ACC112 (cell line): ENCODE results near the gene BET1L.

Experiments
- H2AFZ ChIP-seq: fragments of 200-600 bp; sonication (generic); one replicate; pipeline ENCODE4 v1.6.0; 2017; ENCODE audit warnings: antibody characterized with exemption, low read length; ENCODE audit not compliant: unreplicated experiment
- H3K27ac ChIP-seq: fragments of 200-600 bp; sonication (generic); 2 replicates; pipeline ENCODE4 v1.5.1; 2014; ENCODE audit warnings: low read depth, mild to moderate bottlenecking, antibody characterized with exemption, low read length, moderate library complexity
- H3K27me3 ChIP-seq: fragments of 200-600 bp; sonication (generic); 2 replicates; pipeline ENCODE4 v1.6.1; 2014; ENCODE audit warnings: mild to moderate bottlenecking, antibody characterized with exemption, low read length, moderate library complexity, mixed read lengths; ENCODE audit not compliant: insufficient read depth
- H3K36me3 ChIP-seq: fragments of 200-600 bp; sonication (generic); 2 replicates; pipeline ENCODE4 v1.6.1; 2016; ENCODE audit warnings: mild to moderate bottlenecking, antibody characterized with exemption, low read length, moderate library complexity, mixed read lengths; ENCODE audit not compliant: insufficient read depth
- H3K4me1 ChIP-seq: fragments of 200-600 bp; sonication (generic); one replicate; pipeline ENCODE4 v1.6.1; 2016; ENCODE audit warnings: low read length, mixed read lengths; ENCODE audit not compliant: insufficient read depth, unreplicated experiment, control insufficient read depth
- H3K4me3 ChIP-seq: fragments of 200-600 bp; sonication (generic); 2 replicates; pipeline ENCODE4 v1.5.1; 2014; ENCODE audit warnings: mild to moderate bottlenecking, low read depth, low read length
- H3K79me2 ChIP-seq: fragments of 200-600 bp; sonication (generic); one replicate; pipeline ENCODE4 v1.6.0; 2016; ENCODE audit warnings: low read length; ENCODE audit not compliant: control insufficient read depth, unreplicated experiment, insufficient read depth

BET1L gene

GRCh38 chr11:210122-210802 is 3.1 kb upstream of the BET1L start:
- peaks cover 31% of the 10 kb centered on the region for H3K4me1 ChIP-seq
- peak overlapping the region; percentile 91 for H3K4me3 ChIP-seq
- no peaks in the 10 kb centered on the region for H3K27me3 ChIP-seq
- peaks cover 32% of the 10 kb centered on the region; the same call in 1 of the 2 replicates for H3K36me3 ChIP-seq
- no peak overlapping the region for H2AFZ ChIP-seq
- H3K79me2 ChIP-seq = peaks cover 63% of the 10 kb centered on the region
- H3K27ac ChIP-seq = peak overlapping the region; percentile 98

- Histone ChIP-seq H3K4me1 (peaks cover 33% of the 10 kb centered on the region), H3K27me3 (no peaks in the 10 kb centered on the region), H3K79me2 (peaks cover 69% of the 10 kb centered on the region), H3K27ac (peak overlapping the region; percentile 98), H2AFZ (no peak overlapping the region), H3K36me3 (peaks cover 36% of the 10 kb centered on the region; the same call in 1 of the 2 replicates), H3K4me3 (peak overlapping the region; percentile 91)
Measured at GRCh38 chr11:209275-210121, 2.3 kb upstream of the BET1L start.

GRCh38 chr11:208917-209260 is 1.7 kb upstream of the BET1L start:
- H3K4me3 ChIP-seq = peak overlapping the region; percentile 91
- peak overlapping the region; percentile 98 for H3K27ac ChIP-seq
- no peaks in the 10 kb centered on the region for H3K27me3 ChIP-seq
- no peak overlapping the region for H2AFZ ChIP-seq
- H3K4me1 ChIP-seq = peaks cover 33% of the 10 kb centered on the region
- H3K79me2 ChIP-seq = peaks cover 69% of the 10 kb centered on the region
- peaks cover 33% of the 10 kb centered on the region; the same call in 1 of the 2 replicates for H3K36me3 ChIP-seq

GRCh38 chr11:208181-208916 is 1.1 kb upstream of the BET1L start:
- Histone ChIP-seq H2AFZ (no peak overlapping the region), H3K27me3 (no peaks in the 10 kb centered on the region), H3K79me2 (peaks cover 69% of the 10 kb centered on the region), H3K27ac (peak overlapping the region; percentile 98), H3K4me1 (peaks cover 33% of the 10 kb centered on the region), H3K4me3 (peak overlapping the region; percentile 91), H3K36me3 (peaks cover 32% of the 10 kb centered on the region; the same call in 1 of the 2 replicates)

GRCh38 chr11:207863-208180 is 623 bp upstream of the BET1L start:
- H3K27me3 ChIP-seq = no peaks in the 10 kb centered on the region
- H3K79me2 ChIP-seq = peaks cover 69% of the 10 kb centered on the region
- H2AFZ ChIP-seq = peak overlapping the region; percentile 45
- H3K4me3 ChIP-seq = peak overlapping the region; percentile 91
- H3K4me1 ChIP-seq = peaks cover 33% of the 10 kb centered on the region
- H3K36me3 ChIP-seq = peaks cover 29% of the 10 kb centered on the region; the same call in 1 of the 2 replicates
- H3K27ac ChIP-seq = peak overlapping the region; percentile 98

- peaks cover 59% of the 10 kb centered on the region for H3K79me2 ChIP-seq
- H3K27me3 ChIP-seq = no peaks in the 10 kb centered on the region
- H3K27ac ChIP-seq = peak overlapping the region; percentile 98
- peaks cover 33% of the 10 kb centered on the region for H3K4me1 ChIP-seq
- H2AFZ ChIP-seq = no peak overlapping the region
- peak overlapping the region; percentile 91 for H3K4me3 ChIP-seq
- peaks cover 20% of the 10 kb centered on the region; the same call in 1 of the 2 replicates for H3K36me3 ChIP-seq
Measured at GRCh38 chr11:206526-207207, 532 bp downstream of the BET1L start.

- H3K4me1 ChIP-seq = peaks cover 31% of the 10 kb centered on the region
- no peak overlapping the region for H2AFZ ChIP-seq
- peaks cover 15% of the 10 kb centered on the region; the same call in 1 of the 2 replicates for H3K36me3 ChIP-seq
- H3K27ac ChIP-seq = no peak overlapping the region
- H3K79me2 ChIP-seq = peaks cover 53% of the 10 kb centered on the region
- peak overlapping the region; percentile 91 for H3K4me3 ChIP-seq
- no peaks in the 10 kb centered on the region for H3K27me3 ChIP-seq
Measured at GRCh38 chr11:206002-206384, 1.2 kb downstream of the BET1L start.

GRCh38 chr11:205221-206001 is 1.8 kb downstream of the BET1L start:
- H2AFZ ChIP-seq = no peak overlapping the region
- H3K36me3 ChIP-seq = peaks cover 9% of the 10 kb centered on the region; the same call in 1 of the 2 replicates
- peak overlapping the region; percentile 91 for H3K4me3 ChIP-seq
- no peaks in the 10 kb centered on the region for H3K27me3 ChIP-seq
- no peak overlapping the region for H3K27ac ChIP-seq
- H3K4me1 ChIP-seq = peaks cover 25% of the 10 kb centered on the region
- H3K79me2 ChIP-seq = peaks cover 48% of the 10 kb centered on the region

- H3K36me3 ChIP-seq = peaks cover 6% of the 10 kb centered on the region; the same call in 1 of the 2 replicates
- H3K4me1 ChIP-seq = peaks cover 17% of the 10 kb centered on the region
- peaks cover 40% of the 10 kb centered on the region for H3K79me2 ChIP-seq
- H2AFZ ChIP-seq = no peak overlapping the region
- no peak overlapping the region for H3K4me3 ChIP-seq
- H3K27me3 ChIP-seq = no peaks in the 10 kb centered on the region
- H3K27ac ChIP-seq = no peak overlapping the region
Measured at GRCh38 chr11:204587-205109, 2.6 kb downstream of the BET1L start.
